SU-DHL-6 (cell line): ENCODE data around the gene LSP1.

Experiments used
- CTCF ChIP-seq: fragments of 200-600 bp; sonication (generic); IDR thresholded peaks from one replicate; pipeline ENCODE4 v1.5.1; 2017; ENCODE audit warnings: antibody characterized with exemption, mild to moderate bottlenecking, low read length, moderate library complexity; ENCODE audit not compliant: insufficient read depth, poor library complexity, severe bottlenecking
- EZH2phosphoT487 ChIP-seq: fragments of 200-600 bp; sonication (generic), shearing (Covaris generic); conservative IDR thresholded peaks from 2 replicates; pipeline ENCODE4 v1.6.1; 2018; ENCODE audit warnings: mild to moderate bottlenecking, antibody characterized with exemption, low read length, moderate library complexity, mixed read lengths

GRCh38 chr11:1936781-1937615 is 84.1 kb downstream of the LSP1 start:
- TF ChIP-seq CTCF (no peak), EZH2phosphoT487 (no peak)
